Measurements from ENCODE around the gene SLC25A51. TPM values are rescaled to one million over a fixed set of nuclear protein-coding genes. Genes with fewer than 3 reads are reported as not detected.

SLC25A51 gene
- total RNA-seq, 4 donors from 2014 or later, result 28.9 to 34.6 (median 31.6) TPM

DNA sequence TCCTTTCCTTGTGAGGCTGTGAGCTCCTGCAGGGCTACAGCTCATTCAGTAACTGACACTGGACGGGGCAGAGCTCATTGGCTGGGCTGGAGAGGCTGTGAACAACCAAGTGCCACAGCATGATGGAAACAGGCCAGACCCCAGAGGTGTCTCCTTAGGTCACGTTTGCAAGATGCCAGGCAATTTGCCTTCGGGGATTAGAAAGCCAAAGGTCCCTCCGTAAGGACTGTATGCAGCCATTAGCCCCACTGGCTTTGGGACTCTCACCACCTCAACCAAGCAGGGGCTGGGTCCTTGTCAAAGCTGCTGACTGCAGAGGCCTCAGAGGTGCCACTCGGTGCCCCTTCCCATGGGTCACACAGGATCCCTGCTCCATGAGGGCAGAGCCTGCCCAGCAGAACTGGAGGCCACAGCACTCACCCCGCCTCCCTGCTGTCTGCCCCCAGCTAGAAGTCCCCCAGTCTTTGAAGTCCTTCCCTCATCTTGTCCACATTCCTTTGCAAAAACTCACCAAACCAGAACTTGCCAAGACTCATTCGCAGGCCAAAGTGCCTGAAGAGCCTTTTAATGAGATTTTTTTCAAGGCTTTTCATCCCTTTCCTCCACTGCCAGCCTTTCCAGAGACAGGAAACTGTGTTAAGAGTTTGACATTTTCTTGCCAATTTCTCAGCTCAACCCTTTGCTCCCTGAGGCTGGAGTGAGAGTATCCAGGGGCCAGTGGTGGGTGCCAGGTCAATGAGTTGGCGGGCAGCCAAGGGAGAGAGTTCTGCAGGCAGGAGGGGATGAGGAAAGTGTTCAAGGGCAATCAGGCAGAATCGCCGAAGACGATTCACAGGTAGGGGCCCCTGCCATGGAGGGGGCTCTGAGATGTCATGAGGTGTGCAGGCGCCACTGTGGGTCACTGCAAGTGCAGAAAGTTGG is 39.7 kb upstream of the SLC25A51 start:
- no peaks in the 10 kb centered on the region for H3K27me3 ChIP-seq
- WGBS, 2 donors, result 39 to 40% methylated on average over 11 to 12 of the region's 12 CpGs
- TF ChIP-seq POLR2A (IDR thresholded peaks at IDR 0.05) (no peak), CTCF (IDR thresholded peaks at IDR 0.05) (no peak)
- H3K4me3 ChIP-seq (replicated peaks in 1 of 3), result no peak overlapping the region
- no peaks in the 10 kb centered on the region for H3K36me3 ChIP-seq
- DNase-seq, result peak; percentile 48 to 73
- H3K27ac ChIP-seq, result peak overlapping the region in 2 of 3 donors; percentile 43 to 48
- H3K4me1 ChIP-seq, result peaks cover 16 to 21% of the 10 kb centered on the region in 2 donors
- H3K9me3 ChIP-seq, result no peaks in the 10 kb centered on the region
- intact Hi-C loops (cut with DNase I), result loop anchor here (10.0 kb wide), 1 partner anchor 71 kb away; no protein-coding TSS in a partner anchor

- Histone ChIP-seq H3K27me3 (no peaks in the 10 kb centered on the region), H3K36me3 (no peaks in the 10 kb centered on the region), H3K4me1 (peaks cover 16 to 24% of the 10 kb centered on the region in 2 donors), H3K4me3 (replicated peaks in 1 of 3) (no peak overlapping the region), H3K9me3 (no peaks in the 10 kb centered on the region), H3K27ac (peak overlapping the region in 1 of 3 donors; percentile 48)
- 80 to 85% methylated on average over 12 of the region's 12 CpGs for WGBS, 2 donors
- no peak for TF ChIP-seq CTCF (IDR thresholded peaks at IDR 0.05)
- TF ChIP-seq POLR2A (IDR thresholded peaks at IDR 0.05), result no peak
- no peak for DNase-seq
- intact Hi-C loops (cut with DNase I), result loop anchor here (10.0 kb wide), 1 partner anchor 72 kb away; no protein-coding TSS in a partner anchor
These were observed 38.9 kb upstream of the SLC25A51 start for GRCh38 chr9:37942621-37943344.

GRCh38 chr9:37941253-37941652 is 37.3 kb upstream of the SLC25A51 start:
- Histone ChIP-seq H3K27ac (no peak overlapping the region), H3K36me3 (no peaks in the 10 kb centered on the region), H3K4me1 (peaks cover 16 to 25% of the 10 kb centered on the region in 2 donors), H3K9me3 (no peaks in the 10 kb centered on the region), H3K27me3 (no peaks in the 10 kb centered on the region), H3K4me3 (replicated peaks in 1 of 3) (no peak overlapping the region)
- DNase-seq, result no peak
- 93 to 100% methylated on average over 1 to 2 of the region's 2 CpGs for WGBS, 2 donors
- no peak for TF ChIP-seq CTCF (IDR thresholded peaks at IDR 0.05)
- TF ChIP-seq POLR2A (IDR thresholded peaks at IDR 0.05), result no peak
- intact Hi-C loops (cut with DNase I), result loop anchor here (10.0 kb wide), 1 partner anchor 74 kb away; no protein-coding TSS in a partner anchor

- H3K36me3 ChIP-seq, result no peaks in the 10 kb centered on the region
- H3K27me3 ChIP-seq, result no peaks in the 10 kb centered on the region
- 95 to 97% methylated on average over 6 of the region's 6 CpGs for WGBS, 2 donors
- TF ChIP-seq CTCF (IDR thresholded peaks at IDR 0.05), result no peak
- TF ChIP-seq POLR2A (IDR thresholded peaks at IDR 0.05), result no peak
- no peak for DNase-seq
- intact Hi-C loops (cut with DNase I), result loop anchor here (10.0 kb wide), 1 partner anchor 75 kb away; no protein-coding TSS in a partner anchor
- no peaks in the 10 kb centered on the region for H3K9me3 ChIP-seq
- no peak overlapping the region for H3K4me3 ChIP-seq (replicated peaks in 1 of 3)
- H3K27ac ChIP-seq, result no peak overlapping the region
- peaks cover 16 to 25% of the 10 kb centered on the region in 2 donors for H3K4me1 ChIP-seq
These were observed 35.7 kb upstream of the SLC25A51 start for GRCh38 chr9:37939575-37940095.
